ENCODE results near the gene KCNN1.
A peak's percentile ranks its signal among the peaks of the same experiment; 100 is the strongest.

Gene KCNN1

DNA sequence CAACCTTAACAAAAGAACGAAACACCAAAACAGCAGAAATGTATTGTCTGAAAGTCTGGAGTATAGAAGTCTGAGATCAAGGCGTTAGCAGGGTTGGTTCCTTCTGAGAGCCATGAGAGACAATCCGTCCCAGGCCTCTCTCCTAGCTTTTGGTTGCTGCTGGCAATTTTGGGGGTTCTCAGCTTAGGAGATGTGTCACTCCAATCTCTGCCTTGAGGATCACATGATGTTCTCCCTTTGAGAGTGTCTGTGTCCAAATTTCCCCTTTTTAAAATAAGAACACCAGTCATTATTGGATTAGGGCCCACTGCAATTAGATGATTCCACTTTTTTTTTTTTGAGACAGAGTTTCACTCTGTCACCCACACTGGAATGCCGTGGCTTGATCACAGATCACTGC is 10.1 kb downstream of the KCNN1 start:
- no peaks in the 10 kb centered on the region for H3K79me1 ChIP-seq (ENCODE audit: low read depth, low read length)
- H3K4me1 ChIP-seq (ENCODE audit: control insufficient read depth in 2 of 2, insufficient read depth in 1 of 2, low read depth in 1 of 2, low read length in 2 of 2) = no peaks in the 10 kb centered on the region
- no peak overlapping the region for H2BK120ac ChIP-seq (ENCODE audit: low read depth, low read length)
- H3K4me2 ChIP-seq (ENCODE audit: insufficient read depth, low read length, poor library complexity, severe bottlenecking) = no peak overlapping the region
- H3K9me3 ChIP-seq (replicated peaks in 1 of 2; ENCODE audit: control insufficient read depth in 2 of 2, insufficient read depth in 1 of 2, low read depth in 1 of 2, low read length in 2 of 2) = no peaks in the 10 kb centered on the region
- WGBS, 2 donors (ENCODE audit: extremely low coverage in 2 of 2, insufficient read length in 2 of 2, insufficient replicate concordance in 1 of 2) = no CpG with 5 or more reads among the region's 4 CpGs
- no peak overlapping the region for H2BK5ac ChIP-seq (ENCODE audit: low read length)
- H3K36me3 ChIP-seq (replicated peaks in 1 of 2; ENCODE audit: control insufficient read depth in 2 of 2, insufficient read depth in 2 of 2, low read length in 2 of 2) = peaks cover 0 to 9% of the 10 kb centered on the region in 2 donors
- no peaks in the 10 kb centered on the region for H3K27me3 ChIP-seq (ENCODE audit: control insufficient read depth in 3 of 3, insufficient read depth in 3 of 3, low read depth in 1 of 3, low read length in 3 of 3)
- no peak overlapping the region for H2AK5ac ChIP-seq (ENCODE audit: low read depth, low read length)
- no peak overlapping the region for H3K4ac ChIP-seq (ENCODE audit: low read length)
- no peak overlapping the region for H4K91ac ChIP-seq (ENCODE audit: low read depth, low read length, poor library complexity)
- H3K9ac ChIP-seq (ENCODE audit: low read depth, low read length, poor library complexity) = no peak overlapping the region
- no peak overlapping the region for H3K27ac ChIP-seq (replicated peaks; ENCODE audit: low read length)
- no peak overlapping the region for H2BK15ac ChIP-seq (ENCODE audit: low read length)
- H3K14ac ChIP-seq (ENCODE audit: low read length) = no peak overlapping the region
- no peak for DNase-seq (ENCODE audit: low spot score)
- H3K4me3 ChIP-seq (ENCODE audit: low read length in 2 of 2) = no peak overlapping the region
- H2BK12ac ChIP-seq (ENCODE audit: low read length) = no peak overlapping the region
- no peak overlapping the region for H3K18ac ChIP-seq (ENCODE audit: low read length)
- H2AFZ ChIP-seq (ENCODE audit: low read length) = no peak overlapping the region
- H3K23ac ChIP-seq (ENCODE audit: low read depth, low read length, poor library complexity) = no peak overlapping the region
- no peak overlapping the region for H4K8ac ChIP-seq (ENCODE audit: low read depth, low read length)

GRCh38 chr19:17977488-17977887 is 10.6 kb downstream of the KCNN1 start:
- no peak overlapping the region for H3K4me2 ChIP-seq (ENCODE audit: insufficient read depth, low read length, poor library complexity, severe bottlenecking)
- no peak overlapping the region for H3K4me3 ChIP-seq (ENCODE audit: low read length in 2 of 2)
- no peak overlapping the region for H3K27ac ChIP-seq (replicated peaks; ENCODE audit: low read length)
- no peak overlapping the region for H3K9ac ChIP-seq (ENCODE audit: low read depth, low read length, poor library complexity)
- H2BK120ac ChIP-seq (ENCODE audit: low read depth, low read length) = no peak overlapping the region
- no peak overlapping the region for H2BK15ac ChIP-seq (ENCODE audit: low read length)
- H3K4me1 ChIP-seq (ENCODE audit: control insufficient read depth in 2 of 2, insufficient read depth in 1 of 2, low read depth in 1 of 2, low read length in 2 of 2) = no peaks in the 10 kb centered on the region
- no peak overlapping the region for H3K14ac ChIP-seq (ENCODE audit: low read length)
- no peak for DNase-seq (ENCODE audit: low spot score)
- no peak overlapping the region for H3K4ac ChIP-seq (ENCODE audit: low read length)
- WGBS, 2 donors (ENCODE audit: extremely low coverage in 2 of 2, insufficient read length in 2 of 2, insufficient replicate concordance in 1 of 2) = no CpG with 5 or more reads among the region's 7 CpGs
- H2AK5ac ChIP-seq (ENCODE audit: low read depth, low read length) = no peak overlapping the region
- no peak overlapping the region for H2BK5ac ChIP-seq (ENCODE audit: low read length)
- H2BK12ac ChIP-seq (ENCODE audit: low read length) = no peak overlapping the region
- H4K91ac ChIP-seq (ENCODE audit: low read depth, low read length, poor library complexity) = no peak overlapping the region
- H3K27me3 ChIP-seq (ENCODE audit: control insufficient read depth in 3 of 3, insufficient read depth in 3 of 3, low read depth in 1 of 3, low read length in 3 of 3) = no peaks in the 10 kb centered on the region
- no peak overlapping the region for H3K18ac ChIP-seq (ENCODE audit: low read length)
- no peaks in the 10 kb centered on the region for H3K9me3 ChIP-seq (replicated peaks in 1 of 2; ENCODE audit: control insufficient read depth in 2 of 2, insufficient read depth in 1 of 2, low read depth in 1 of 2, low read length in 2 of 2)
- H3K23ac ChIP-seq (ENCODE audit: low read depth, low read length, poor library complexity) = no peak overlapping the region
- H3K36me3 ChIP-seq (replicated peaks in 1 of 2; ENCODE audit: control insufficient read depth in 2 of 2, insufficient read depth in 2 of 2, low read length in 2 of 2) = peaks cover 0 to 9% of the 10 kb centered on the region in 2 donors
- H4K8ac ChIP-seq (ENCODE audit: low read depth, low read length) = no peak overlapping the region
- no peak overlapping the region for H2AFZ ChIP-seq (ENCODE audit: low read length)
- H3K79me1 ChIP-seq (ENCODE audit: low read depth, low read length) = no peaks in the 10 kb centered on the region

- Histone ChIP-seq H3K27me3 (ENCODE audit: control insufficient read depth in 3 of 3, insufficient read depth in 3 of 3, low read depth in 1 of 3, low read length in 3 of 3) (no peaks in the 10 kb centered on the region), H2AK5ac (ENCODE audit: low read depth, low read length) (no peak overlapping the region), H2BK12ac (ENCODE audit: low read length) (peak overlapping the region; percentile 84), H2BK5ac (ENCODE audit: low read length) (no peak overlapping the region), H3K27ac (replicated peaks; ENCODE audit: low read length) (no peak overlapping the region), H3K4me3 (ENCODE audit: low read length in 2 of 2) (no peak overlapping the region), H3K4me1 (ENCODE audit: control insufficient read depth in 2 of 2, insufficient read depth in 1 of 2, low read depth in 1 of 2, low read length in 2 of 2) (no peaks in the 10 kb centered on the region), H3K79me1 (ENCODE audit: low read depth, low read length) (no peaks in the 10 kb centered on the region), H3K23ac (ENCODE audit: low read depth, low read length, poor library complexity) (peak overlapping the region; percentile 50), H3K4me2 (ENCODE audit: insufficient read depth, low read length, poor library complexity, severe bottlenecking) (no peak overlapping the region), H4K91ac (ENCODE audit: low read depth, low read length, poor library complexity) (peak overlapping the region; percentile 72), H3K36me3 (replicated peaks in 1 of 2; ENCODE audit: control insufficient read depth in 2 of 2, insufficient read depth in 2 of 2, low read length in 2 of 2) (no peaks in the 10 kb centered on the region), H3K4ac (ENCODE audit: low read length) (peak overlapping the region; percentile 66), H2AFZ (ENCODE audit: low read length) (no peak overlapping the region), H3K14ac (ENCODE audit: low read length) (peak overlapping the region; percentile 71), H2BK15ac (ENCODE audit: low read length) (no peak overlapping the region), H3K9me3 (replicated peaks in 1 of 2; ENCODE audit: control insufficient read depth in 2 of 2, insufficient read depth in 1 of 2, low read depth in 1 of 2, low read length in 2 of 2) (no peaks in the 10 kb centered on the region), H4K8ac (ENCODE audit: low read depth, low read length) (no peak overlapping the region), H3K18ac (ENCODE audit: low read length) (no peak overlapping the region), H3K9ac (ENCODE audit: low read depth, low read length, poor library complexity) (no peak overlapping the region), H2BK120ac (ENCODE audit: low read depth, low read length) (no peak overlapping the region)
- no peak for DNase-seq (ENCODE audit: low spot score)
- no CpG with 5 or more reads among the region's 38 CpGs for WGBS, 2 donors (ENCODE audit: extremely low coverage in 2 of 2, insufficient read length in 2 of 2, insufficient replicate concordance in 1 of 2)
Observed at GRCh38 chr19:17981611-17982010, 14.7 kb downstream of the KCNN1 start.

- peak overlapping the region; percentile 57 for H3K18ac ChIP-seq (ENCODE audit: low read length)
- no peak overlapping the region for H2BK12ac ChIP-seq (ENCODE audit: low read length)
- no peaks in the 10 kb centered on the region for H3K9me3 ChIP-seq (replicated peaks in 1 of 2; ENCODE audit: control insufficient read depth in 2 of 2, insufficient read depth in 1 of 2, low read depth in 1 of 2, low read length in 2 of 2)
- H2BK120ac ChIP-seq (ENCODE audit: low read depth, low read length) = no peak overlapping the region
- no peak overlapping the region for H3K4me2 ChIP-seq (ENCODE audit: insufficient read depth, low read length, poor library complexity, severe bottlenecking)
- no peak overlapping the region for H3K4ac ChIP-seq (ENCODE audit: low read length)
- H3K36me3 ChIP-seq (replicated peaks in 1 of 2; ENCODE audit: control insufficient read depth in 2 of 2, insufficient read depth in 2 of 2, low read length in 2 of 2) = no peaks in the 10 kb centered on the region
- H3K79me1 ChIP-seq (ENCODE audit: low read depth, low read length) = no peaks in the 10 kb centered on the region
- no peak overlapping the region for H2BK5ac ChIP-seq (ENCODE audit: low read length)
- no peak overlapping the region for H4K91ac ChIP-seq (ENCODE audit: low read depth, low read length, poor library complexity)
- no peak overlapping the region for H4K8ac ChIP-seq (ENCODE audit: low read depth, low read length)
- H2BK15ac ChIP-seq (ENCODE audit: low read length) = no peak overlapping the region
- H3K27ac ChIP-seq (replicated peaks; ENCODE audit: low read length) = no peak overlapping the region
- H3K9ac ChIP-seq (ENCODE audit: low read depth, low read length, poor library complexity) = no peak overlapping the region
- WGBS, 2 donors (ENCODE audit: extremely low coverage in 2 of 2, insufficient read length in 2 of 2, insufficient replicate concordance in 1 of 2) = no CpG with 5 or more reads among the region's 22 CpGs
- H3K23ac ChIP-seq (ENCODE audit: low read depth, low read length, poor library complexity) = no peak overlapping the region
- no peak overlapping the region for H2AFZ ChIP-seq (ENCODE audit: low read length)
- no peak for DNase-seq (ENCODE audit: low spot score)
- H3K4me3 ChIP-seq (ENCODE audit: low read length in 2 of 2) = no peak overlapping the region
- H3K14ac ChIP-seq (ENCODE audit: low read length) = peak overlapping the region; percentile 82
- no peaks in the 10 kb centered on the region for H3K27me3 ChIP-seq (ENCODE audit: control insufficient read depth in 3 of 3, insufficient read depth in 3 of 3, low read depth in 1 of 3, low read length in 3 of 3)
- H3K4me1 ChIP-seq (ENCODE audit: control insufficient read depth in 2 of 2, insufficient read depth in 1 of 2, low read depth in 1 of 2, low read length in 2 of 2) = no peaks in the 10 kb centered on the region
- no peak overlapping the region for H2AK5ac ChIP-seq (ENCODE audit: low read depth, low read length)
Observed at GRCh38 chr19:17982430-17982829, 15.5 kb downstream of the KCNN1 start.
